ENCODE measurements around the gene ASPN. TPM values are rescaled to one million over a fixed set of nuclear protein-coding genes. Genes with fewer than 3 reads are reported as not detected.

The ASPN gene
- total and polyA plus RNA-seq, 2 experiments from 2014 or later = 0.82 TPM; not detected in 1

- no peak for TF ChIP-seq JUNB (IDR thresholded peaks at IDR 0.05; ENCODE audit: unreplicated experiment)
- no peak for TF ChIP-seq ZNF331 (CRISPR knock-in tag; IDR thresholded peaks at IDR 0.05; ENCODE audit: low read depth)
- TF ChIP-seq CREB1 (CRISPR knock-in tag; IDR thresholded peaks at IDR 0.05; ENCODE audit: low read depth) = no peak
These were observed 17.4 kb upstream of the ASPN start (continued) for GRCh38 chr9:92499701-92500100.

DNA sequence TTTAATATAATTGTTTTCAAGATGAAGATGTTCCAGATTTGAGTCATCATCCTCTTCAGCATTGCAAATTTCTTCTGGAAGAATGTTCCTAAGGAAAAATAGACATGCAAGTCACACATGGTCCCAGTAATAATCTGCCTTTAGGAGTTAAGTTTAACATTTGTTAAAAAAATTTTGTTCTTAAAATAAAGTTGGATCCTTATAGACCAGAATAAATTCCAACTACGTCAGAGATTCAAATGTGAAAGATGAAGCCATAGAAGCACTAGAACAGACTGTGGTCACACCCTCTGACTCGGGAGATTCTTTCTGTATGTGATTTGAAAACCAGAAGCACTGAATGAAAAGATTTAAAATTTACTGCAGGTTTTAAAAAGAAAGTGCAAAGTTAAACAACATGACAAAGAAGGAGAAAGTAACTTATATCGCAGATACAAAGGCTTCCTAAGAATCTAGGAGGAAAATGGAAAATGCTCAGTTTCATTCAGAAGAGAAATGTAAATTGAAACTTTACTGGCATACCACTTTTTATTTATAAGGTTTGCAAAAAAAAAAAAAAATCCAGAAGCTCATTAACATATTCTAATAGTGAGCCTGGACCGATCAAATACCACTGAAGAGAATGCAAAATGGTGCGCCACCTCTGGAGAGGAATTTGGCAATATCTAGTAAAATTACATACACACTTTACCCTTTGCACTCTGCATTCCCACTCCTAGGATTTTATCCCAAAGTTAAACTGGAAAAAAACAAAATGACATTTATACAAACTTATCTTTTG lies 14.3 kb upstream of the ASPN start:
- TF ChIP-seq EZH2 (IDR thresholded peaks at IDR 0.05; ENCODE audit: low read depth, unreplicated experiment) (no peak), JUNB (IDR thresholded peaks at IDR 0.05; ENCODE audit: unreplicated experiment) (no peak), EZH2phosphoT487 (IDR thresholded peaks at IDR 0.05; ENCODE audit: unreplicated experiment) (no peak), POLR2AphosphoS5 (IDR thresholded peaks at IDR 0.05; ENCODE audit: low read depth) (no peak), CREB1 (CRISPR knock-in tag; IDR thresholded peaks at IDR 0.05; ENCODE audit: low read depth) (no peak), NANOG (IDR thresholded peaks at IDR 0.05; ENCODE audit: borderline replicate concordance) (no peak), ZNF114 (CRISPR knock-in tag; IDR thresholded peaks at IDR 0.05) (no peak), ZNF331 (CRISPR knock-in tag; IDR thresholded peaks at IDR 0.05; ENCODE audit: low read depth) (no peak), STAT1 (IDR thresholded peaks at IDR 0.05; ENCODE audit: unreplicated experiment) (no peak)
- TF ChIP-seq, protein P1, sequence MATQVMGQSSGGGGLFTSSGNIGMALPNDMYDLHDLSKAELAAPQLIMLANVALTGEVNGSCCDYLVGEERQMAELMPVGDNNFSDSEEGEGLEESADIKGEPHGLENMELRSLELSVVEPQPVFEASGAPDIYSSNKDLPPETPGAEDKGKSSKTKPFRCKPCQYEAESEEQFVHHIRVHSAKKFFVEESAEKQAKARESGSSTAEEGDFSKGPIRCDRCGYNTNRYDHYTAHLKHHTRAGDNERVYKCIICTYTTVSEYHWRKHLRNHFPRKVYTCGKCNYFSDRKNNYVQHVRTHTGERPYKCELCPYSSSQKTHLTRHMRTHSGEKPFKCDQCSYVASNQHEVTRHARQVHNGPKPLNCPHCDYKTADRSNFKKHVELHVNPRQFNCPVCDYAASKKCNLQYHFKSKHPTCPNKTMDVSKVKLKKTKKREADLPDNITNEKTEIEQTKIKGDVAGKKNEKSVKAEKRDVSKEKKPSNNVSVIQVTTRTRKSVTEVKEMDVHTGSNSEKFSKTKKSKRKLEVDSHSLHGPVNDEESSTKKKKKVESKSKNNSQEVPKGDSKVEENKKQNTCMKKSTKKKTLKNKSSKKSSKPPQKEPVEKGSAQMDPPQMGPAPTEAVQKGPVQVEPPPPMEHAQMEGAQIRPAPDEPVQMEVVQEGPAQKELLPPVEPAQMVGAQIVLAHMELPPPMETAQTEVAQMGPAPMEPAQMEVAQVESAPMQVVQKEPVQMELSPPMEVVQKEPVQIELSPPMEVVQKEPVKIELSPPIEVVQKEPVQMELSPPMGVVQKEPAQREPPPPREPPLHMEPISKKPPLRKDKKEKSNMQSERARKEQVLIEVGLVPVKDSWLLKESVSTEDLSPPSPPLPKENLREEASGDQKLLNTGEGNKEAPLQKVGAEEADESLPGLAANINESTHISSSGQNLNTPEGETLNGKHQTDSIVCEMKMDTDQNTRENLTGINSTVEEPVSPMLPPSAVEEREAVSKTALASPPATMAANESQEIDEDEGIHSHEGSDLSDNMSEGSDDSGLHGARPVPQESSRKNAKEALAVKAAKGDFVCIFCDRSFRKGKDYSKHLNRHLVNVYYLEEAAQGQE (IDR thresholded peaks at IDR 0.05; ENCODE audit: unreplicated experiment) = no peak
- TF ChIP-seq, protein P2, sequence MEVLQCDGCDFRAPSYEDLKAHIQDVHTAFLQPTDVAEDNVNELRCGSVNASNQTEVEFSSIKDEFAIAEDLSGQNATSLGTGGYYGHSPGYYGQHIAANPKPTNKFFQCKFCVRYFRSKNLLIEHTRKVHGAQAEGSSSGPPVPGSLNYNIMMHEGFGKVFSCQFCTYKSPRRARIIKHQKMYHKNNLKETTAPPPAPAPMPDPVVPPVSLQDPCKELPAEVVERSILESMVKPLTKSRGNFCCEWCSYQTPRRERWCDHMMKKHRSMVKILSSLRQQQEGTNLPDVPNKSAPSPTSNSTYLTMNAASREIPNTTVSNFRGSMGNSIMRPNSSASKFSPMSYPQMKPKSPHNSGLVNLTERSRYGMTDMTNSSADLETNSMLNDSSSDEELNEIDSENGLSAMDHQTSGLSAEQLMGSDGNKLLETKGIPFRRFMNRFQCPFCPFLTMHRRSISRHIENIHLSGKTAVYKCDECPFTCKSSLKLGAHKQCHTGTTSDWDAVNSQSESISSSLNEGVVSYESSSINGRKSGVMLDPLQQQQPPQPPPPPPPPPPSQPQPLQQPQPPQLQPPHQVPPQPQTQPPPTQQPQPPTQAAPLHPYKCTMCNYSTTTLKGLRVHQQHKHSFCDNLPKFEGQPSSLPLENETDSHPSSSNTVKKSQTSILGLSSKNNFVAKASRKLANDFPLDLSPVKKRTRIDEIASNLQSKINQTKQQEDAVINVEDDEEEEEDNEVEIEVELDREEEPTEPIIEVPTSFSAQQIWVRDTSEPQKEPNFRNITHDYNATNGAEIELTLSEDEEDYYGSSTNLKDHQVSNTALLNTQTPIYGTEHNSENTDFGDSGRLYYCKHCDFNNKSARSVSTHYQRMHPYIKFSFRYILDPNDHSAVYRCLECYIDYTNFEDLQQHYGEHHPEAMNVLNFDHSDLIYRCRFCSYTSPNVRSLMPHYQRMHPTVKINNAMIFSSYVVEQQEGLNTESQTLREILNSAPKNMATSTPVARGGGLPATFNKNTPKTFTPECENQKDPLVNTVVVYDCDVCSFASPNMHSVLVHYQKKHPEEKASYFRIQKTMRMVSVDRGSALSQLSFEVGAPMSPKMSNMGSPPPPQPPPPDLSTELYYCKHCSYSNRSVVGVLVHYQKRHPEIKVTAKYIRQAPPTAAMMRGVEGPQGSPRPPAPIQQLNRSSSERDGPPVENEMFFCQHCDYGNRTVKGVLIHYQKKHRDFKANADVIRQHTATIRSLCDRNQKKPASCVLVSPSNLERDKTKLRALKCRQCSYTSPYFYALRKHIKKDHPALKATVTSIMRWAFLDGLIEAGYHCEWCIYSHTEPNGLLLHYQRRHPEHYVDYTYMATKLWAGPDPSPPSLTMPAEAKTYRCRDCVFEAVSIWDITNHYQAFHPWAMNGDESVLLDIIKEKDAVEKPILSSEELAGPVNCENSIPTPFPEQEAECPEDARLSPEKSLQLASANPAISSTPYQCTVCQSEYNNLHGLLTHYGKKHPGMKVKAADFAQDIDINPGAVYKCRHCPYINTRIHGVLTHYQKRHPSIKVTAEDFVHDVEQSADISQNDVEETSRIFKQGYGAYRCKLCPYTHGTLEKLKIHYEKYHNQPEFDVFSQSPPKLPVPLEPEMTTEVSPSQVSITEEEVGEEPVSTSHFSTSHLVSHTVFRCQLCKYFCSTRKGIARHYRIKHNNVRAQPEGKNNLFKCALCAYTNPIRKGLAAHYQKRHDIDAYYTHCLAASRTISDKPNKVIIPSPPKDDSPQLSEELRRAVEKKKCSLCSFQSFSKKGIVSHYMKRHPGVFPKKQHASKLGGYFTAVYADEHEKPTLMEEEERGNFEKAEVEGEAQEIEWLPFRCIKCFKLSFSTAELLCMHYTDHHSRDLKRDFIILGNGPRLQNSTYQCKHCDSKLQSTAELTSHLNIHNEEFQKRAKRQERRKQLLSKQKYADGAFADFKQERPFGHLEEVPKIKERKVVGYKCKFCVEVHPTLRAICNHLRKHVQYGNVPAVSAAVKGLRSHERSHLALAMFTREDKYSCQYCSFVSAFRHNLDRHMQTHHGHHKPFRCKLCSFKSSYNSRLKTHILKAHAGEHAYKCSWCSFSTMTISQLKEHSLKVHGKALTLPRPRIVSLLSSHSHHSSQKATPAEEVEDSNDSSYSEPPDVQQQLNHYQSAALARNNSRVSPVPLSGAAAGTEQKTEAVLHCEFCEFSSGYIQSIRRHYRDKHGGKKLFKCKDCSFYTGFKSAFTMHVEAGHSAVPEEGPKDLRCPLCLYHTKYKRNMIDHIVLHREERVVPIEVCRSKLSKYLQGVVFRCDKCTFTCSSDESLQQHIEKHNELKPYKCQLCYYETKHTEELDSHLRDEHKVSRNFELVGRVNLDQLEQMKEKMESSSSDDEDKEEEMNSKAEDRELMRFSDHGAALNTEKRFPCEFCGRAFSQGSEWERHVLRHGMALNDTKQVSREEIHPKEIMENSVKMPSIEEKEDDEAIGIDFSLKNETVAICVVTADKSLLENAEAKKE (CRISPR knock-in tag; IDR thresholded peaks at IDR 0.05) = no peak
- TF ChIP-seq, protein P3, sequence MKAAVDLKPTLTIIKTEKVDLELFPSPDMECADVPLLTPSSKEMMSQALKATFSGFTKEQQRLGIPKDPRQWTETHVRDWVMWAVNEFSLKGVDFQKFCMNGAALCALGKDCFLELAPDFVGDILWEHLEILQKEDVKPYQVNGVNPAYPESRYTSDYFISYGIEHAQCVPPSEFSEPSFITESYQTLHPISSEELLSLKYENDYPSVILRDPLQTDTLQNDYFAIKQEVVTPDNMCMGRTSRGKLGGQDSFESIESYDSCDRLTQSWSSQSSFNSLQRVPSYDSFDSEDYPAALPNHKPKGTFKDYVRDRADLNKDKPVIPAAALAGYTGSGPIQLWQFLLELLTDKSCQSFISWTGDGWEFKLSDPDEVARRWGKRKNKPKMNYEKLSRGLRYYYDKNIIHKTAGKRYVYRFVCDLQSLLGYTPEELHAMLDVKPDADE (IDR thresholded peaks at IDR 0.05) = no peak
- Mint-ChIP-seq H3K4me3 (no peak overlapping the region), H3K27me3 (ENCODE audit: insufficient read depth, low read depth, poor library complexity) (no peaks in the 10 kb centered on the region), H3K9me3 (no peaks in the 10 kb centered on the region; the same call in 2 of the 3 replicates), H3K27ac (peak overlapping the region; percentile 47; the same call in 1 of the 2 replicates), H3K4me1 (peaks cover 4% of the 10 kb centered on the region; the same call in 2 of the 3 replicates), H3K36me3 (ENCODE audit: low read depth) (no peaks in the 10 kb centered on the region)
- ATAC-seq (no peak), DNase-seq (ENCODE audit: low spot score) (no peak)
- Histone ChIP-seq H3F3A (replicated peaks; ENCODE audit: low read depth) (no peaks in the 10 kb centered on the region), H3K79me2 (replicated peaks; ENCODE audit: insufficient read depth) (no peaks in the 10 kb centered on the region), H3K4me2 (no peak overlapping the region), H3K27me3 (ENCODE audit: insufficient read depth) (no peaks in the 10 kb centered on the region), H3K4me1 (ENCODE audit: insufficient read depth) (no peaks in the 10 kb centered on the region), H3K4me3 (no peak overlapping the region), H2AFZ (no peak overlapping the region), H3K27ac (ENCODE audit: low read depth) (no peak overlapping the region; the same call in 1 of the 2 replicates), H4K20me1 (replicated peaks; ENCODE audit: insufficient read depth) (no peaks in the 10 kb centered on the region), H3K9me2 (ENCODE audit: insufficient read depth) (no peaks in the 10 kb centered on the region), H3K36me3 (ENCODE audit: insufficient read depth) (no peaks in the 10 kb centered on the region)

All from GM23338 (cell line).